K562 (cell line): Measurements from ENCODE around the gene LIPT2. TPM values are rescaled to one million over a fixed set of nuclear protein-coding genes. Genes with fewer than 3 reads are reported as not detected.
A peak's percentile ranks its signal among the peaks of the same experiment; 100 is the strongest.

Experiments used
- ARID1B ChIP-seq: fragments of 450-650 bp; IDR thresholded peaks from 2 replicates; pipeline ENCODE4 v1.6.1; 2016; ENCODE audit warnings: antibody characterized with exemption, mild to moderate bottlenecking, inconsistent platforms
- ELF1 ChIP-seq: fragments of 200-800 bp; sonication (Bioruptor generic); IDR thresholded peaks from 2 replicates; pipeline ENCODE4 v1.6.1; 2016; ENCODE audit warnings: missing genetic modification characterization, missing compliant biosample characterization
- EP300 ChIP-seq: IDR thresholded peaks from 2 replicates; pipeline ENCODE4 v1.6.1; 2012; ENCODE audit warnings: low read length, improper control_type of control experiment
- HNRNPH1 ChIP-seq: fragments of 200-400 bp; formaldehyde crosslinking; optimal IDR thresholded peaks from 2 replicates; pipeline ENCODE3; 2017; ENCODE audit warnings: low read depth, mild to moderate bottlenecking, low read length, moderate library complexity
- JUND ChIP-seq, 2 experiments: IDR thresholded peaks; 2 replicates in 1 of 2; 3 replicates in 1 of 2; pipeline ENCODE4 v1.6.1; 2011; ENCODE audit warnings: borderline replicate concordance in 2 of 2, low read depth in 2 of 2, low read length in 2 of 2, improper control_type of control experiment in 1 of 2, missing biosample characterization in 1 of 2, missing genetic modification characterization in 1 of 2, missing genetic modification reagents in 1 of 2
- KAT7 ChIP-seq: sonication (generic); formaldehyde crosslinking; IDR thresholded peaks from 2 replicates; pipeline ENCODE4 v1.8.0; 2022; ENCODE audit warnings: missing genetic modification reagents, mild to moderate bottlenecking, borderline replicate concordance
- KLF13 ChIP-seq: fragments of 450-650 bp; IDR thresholded peaks from 2 replicates; pipeline ENCODE4 v1.6.1; 2016; ENCODE audit warnings: missing genetic modification characterization, low read depth, mild to moderate bottlenecking, missing compliant biosample characterization, moderate library complexity, borderline replicate concordance
- LARP7 ChIP-seq: fragments of 450-650 bp; IDR thresholded peaks from 2 replicates; pipeline ENCODE4 v1.6.1; 2016
- MAFG ChIP-seq: fragments of 450-650 bp; conservative IDR thresholded peaks from 2 replicates; pipeline ENCODE4 v1.6.1; 2016; ENCODE audit warnings: missing genetic modification characterization, missing compliant biosample characterization
- NCOR1 ChIP-seq: fragments of 450-650 bp; IDR thresholded peaks from 2 replicates; pipeline ENCODE4 v1.6.1; 2016; ENCODE audit warnings: mild to moderate bottlenecking, moderate library complexity
- OTX1 ChIP-seq: fragments of 450-650 bp; formaldehyde crosslinking; IDR thresholded peaks from 2 replicates; pipeline ENCODE4 v1.4.0; 2022; ENCODE audit warnings: mild to moderate bottlenecking
- SMAD3 ChIP-seq: fragments of 450-650 bp; formaldehyde crosslinking; conservative IDR thresholded peaks from 2 replicates; pipeline ENCODE4 v1.4.0; 2020; ENCODE audit warnings: mild to moderate bottlenecking
- SMARCA5 ChIP-seq: fragments of 450-650 bp; IDR thresholded peaks from 2 replicates; pipeline ENCODE4 v1.6.1; 2016
- SOX6 ChIP-seq: fragments of 450-650 bp; IDR thresholded peaks from 2 replicates; pipeline ENCODE4 v1.6.1; 2014; ENCODE audit warnings: mild to moderate bottlenecking
- SUPT5H ChIP-seq: fragments of 450-650 bp; IDR thresholded peaks from 2 replicates; pipeline ENCODE4 v1.6.1; 2016
- ZFP1 ChIP-seq: fragments of 450-650 bp; formaldehyde crosslinking; IDR thresholded peaks from 2 replicates; pipeline ENCODE4 v1.4.0; 2020; ENCODE audit warnings: mild to moderate bottlenecking, mixed read lengths
- ZNF766 ChIP-seq: fragments of 200-800 bp; sonication (Bioruptor generic); conservative IDR thresholded peaks from 2 replicates; pipeline ENCODE4 v1.6.1; 2016; ENCODE audit warnings: missing genetic modification characterization, missing compliant biosample characterization
- polyA plus RNA-seq, 8 experiments: library from polyadenylated mRNA; depleted of rRNA in 4 of 8; stranded (reverse) in 5 of 8; unstranded in 3 of 8; fragments of >200 nt; fragmentation: Nextera tagmentation in 2 of 8; fragmentation: Illumina TruSeq in 1 of 8; extraction: Ambion mirVana in 2 of 8; extraction: Trizol in 1 of 8; gene quantifications; 2 replicates each; pipeline versions ENCODE4 v1.2.1 to v1.2.3, GENCODE V29; 2011 to 2014; ENCODE audit warnings: inconsistent platforms in 1 of 8, missing spikeins in 1 of 8
- total RNA-seq, 7 experiments: library from RNA; depleted of rRNA in 6 of 7; stranded (reverse); fragments of >200 nt in 6 of 7; fragmentation: Illumina TruSeq in 2 of 7; extraction: Trizol in 2 of 7; gene quantifications; 2 replicates each; pipeline versions ENCODE4 v1.2.1 to v1.2.3, GENCODE V29; 2011 to 2021; ENCODE audit warnings: low replicate concordance in 1 of 7
- TF ChIP-seq, protein P1 (sequence below), 2 experiments: fragments of 450-650 bp; IDR thresholded peaks; 2 replicates each; pipeline ENCODE4 v1.6.1; 2016
- TF ChIP-seq, protein P2 (sequence below): fragments of 450-650 bp; IDR thresholded peaks from 2 replicates; pipeline ENCODE4 v1.6.1; 2018; ENCODE audit not compliant: partially characterized antibody
- TF ChIP-seq, protein P3 (sequence below): fragments of 450-650 bp; formaldehyde crosslinking; IDR thresholded peaks from 2 replicates; pipeline ENCODE4 v1.4.0; 2022; ENCODE audit warnings: mild to moderate bottlenecking, moderate library complexity
- TF ChIP-seq, protein P4 (sequence below): fragments of 450-650 bp; formaldehyde crosslinking; IDR thresholded peaks from 2 replicates; pipeline ENCODE4 v1.4.0; 2020; ENCODE audit warnings: mild to moderate bottlenecking, moderate library complexity

Gene LIPT2
- total and polyA plus RNA-seq, 9 of the 15 experiments (the other 6 are each of a cell fraction or from before 2014, with no cell fraction given), result 1.00 to 5.2 (median 3.5) TPM

DNA sequence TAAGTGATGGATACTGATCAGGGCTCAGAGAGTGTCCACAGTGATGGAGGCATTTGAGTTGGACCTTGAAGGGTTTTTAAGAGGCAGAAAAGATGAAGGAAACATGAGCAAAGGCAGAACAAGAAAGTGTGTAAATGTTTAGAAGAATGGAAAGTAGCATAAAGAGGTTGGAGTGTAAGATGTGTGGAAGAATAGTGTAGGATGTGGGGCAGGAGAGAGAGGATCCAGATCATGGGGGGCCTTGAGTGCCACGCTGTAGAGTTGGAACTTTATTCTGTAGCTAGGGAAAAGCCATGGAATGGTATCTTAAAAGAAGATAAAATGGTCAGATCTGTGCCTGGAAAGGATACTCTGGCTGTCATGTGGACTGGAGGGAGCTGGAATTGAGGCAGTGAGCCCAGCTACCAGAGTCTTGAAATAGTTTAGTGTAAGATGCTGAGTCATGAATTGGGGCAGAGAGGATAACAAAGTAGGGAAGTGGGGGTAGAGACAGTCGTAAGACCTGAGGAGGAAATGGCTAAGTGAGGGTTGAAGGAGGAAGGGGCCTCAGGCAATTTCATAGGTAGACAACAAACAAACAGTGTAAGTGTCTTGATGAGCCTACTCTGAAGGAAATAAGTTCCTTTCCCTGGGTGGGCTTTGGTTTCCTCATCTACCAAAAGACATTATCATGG lies 32.9 kb downstream of the LIPT2 start (continued):
- TF ChIP-seq KLF13 (no peak), ZFP1 (CRISPR knock-in tag) (no peak), OTX1 (CRISPR knock-in tag) (peak; percentile 76; the same call in 1 of the 2 replicates), LARP7 (0 out of 2 replicates have a peak, but pooled peaks have one; percentile 75), KAT7 (CRISPR knock-in tag) (no peak), HNRNPH1 (no peak), NCOR1 (peak; percentile 14; the same call in 1 of the 2 replicates), SMAD3 (CRISPR knock-in tag) (0 out of 2 replicates have a peak, but pooled peaks have one; percentile 40), MAFG (tag) (peak; percentile 98), SUPT5H (0 out of 2 replicates have a peak, but pooled peaks have one; percentile 21), ELF1 (peak; percentile 57), SOX6 (peak; percentile 40; the same call in 1 of the 2 replicates), JUND (IDR thresholded peaks at IDR 0.05; ENCODE audit: borderline replicate concordance, low read depth, low read length) (0 out of 2 replicates have a peak, but pooled peaks have one; percentile 22), JUND (tag; IDR thresholded peaks at IDR 0.05; ENCODE audit: borderline replicate concordance, low read depth, low read length) (peak; percentile 31; the same call in 1 of the 3 replicates), ARID1B (peak; percentile 64), ZNF766 (0 out of 2 replicates have a peak, but pooled peaks have one; percentile 29), SMARCA5 (peak; percentile 27; the same call in 1 of the 2 replicates), EP300 (peak; percentile 57)
- TF ChIP-seq, protein P1, sequence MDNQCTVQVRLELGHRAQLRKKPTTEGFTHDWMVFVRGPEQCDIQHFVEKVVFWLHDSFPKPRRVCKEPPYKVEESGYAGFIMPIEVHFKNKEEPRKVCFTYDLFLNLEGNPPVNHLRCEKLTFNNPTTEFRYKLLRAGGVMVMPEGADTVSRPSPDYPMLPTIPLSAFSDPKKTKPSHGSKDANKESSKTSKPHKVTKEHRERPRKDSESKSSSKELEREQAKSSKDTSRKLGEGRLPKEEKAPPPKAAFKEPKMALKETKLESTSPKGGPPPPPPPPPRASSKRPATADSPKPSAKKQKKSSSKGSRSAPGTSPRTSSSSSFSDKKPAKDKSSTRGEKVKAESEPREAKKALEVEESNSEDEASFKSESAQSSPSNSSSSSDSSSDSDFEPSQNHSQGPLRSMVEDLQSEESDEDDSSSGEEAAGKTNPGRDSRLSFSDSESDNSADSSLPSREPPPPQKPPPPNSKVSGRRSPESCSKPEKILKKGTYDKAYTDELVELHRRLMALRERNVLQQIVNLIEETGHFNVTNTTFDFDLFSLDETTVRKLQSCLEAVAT (IDR thresholded peaks at IDR 0.05), result 0 out of 4 replicates have a peak, but pooled peaks of 1 of the 2 experiments have one; percentile 22
- TF ChIP-seq, protein P2, sequence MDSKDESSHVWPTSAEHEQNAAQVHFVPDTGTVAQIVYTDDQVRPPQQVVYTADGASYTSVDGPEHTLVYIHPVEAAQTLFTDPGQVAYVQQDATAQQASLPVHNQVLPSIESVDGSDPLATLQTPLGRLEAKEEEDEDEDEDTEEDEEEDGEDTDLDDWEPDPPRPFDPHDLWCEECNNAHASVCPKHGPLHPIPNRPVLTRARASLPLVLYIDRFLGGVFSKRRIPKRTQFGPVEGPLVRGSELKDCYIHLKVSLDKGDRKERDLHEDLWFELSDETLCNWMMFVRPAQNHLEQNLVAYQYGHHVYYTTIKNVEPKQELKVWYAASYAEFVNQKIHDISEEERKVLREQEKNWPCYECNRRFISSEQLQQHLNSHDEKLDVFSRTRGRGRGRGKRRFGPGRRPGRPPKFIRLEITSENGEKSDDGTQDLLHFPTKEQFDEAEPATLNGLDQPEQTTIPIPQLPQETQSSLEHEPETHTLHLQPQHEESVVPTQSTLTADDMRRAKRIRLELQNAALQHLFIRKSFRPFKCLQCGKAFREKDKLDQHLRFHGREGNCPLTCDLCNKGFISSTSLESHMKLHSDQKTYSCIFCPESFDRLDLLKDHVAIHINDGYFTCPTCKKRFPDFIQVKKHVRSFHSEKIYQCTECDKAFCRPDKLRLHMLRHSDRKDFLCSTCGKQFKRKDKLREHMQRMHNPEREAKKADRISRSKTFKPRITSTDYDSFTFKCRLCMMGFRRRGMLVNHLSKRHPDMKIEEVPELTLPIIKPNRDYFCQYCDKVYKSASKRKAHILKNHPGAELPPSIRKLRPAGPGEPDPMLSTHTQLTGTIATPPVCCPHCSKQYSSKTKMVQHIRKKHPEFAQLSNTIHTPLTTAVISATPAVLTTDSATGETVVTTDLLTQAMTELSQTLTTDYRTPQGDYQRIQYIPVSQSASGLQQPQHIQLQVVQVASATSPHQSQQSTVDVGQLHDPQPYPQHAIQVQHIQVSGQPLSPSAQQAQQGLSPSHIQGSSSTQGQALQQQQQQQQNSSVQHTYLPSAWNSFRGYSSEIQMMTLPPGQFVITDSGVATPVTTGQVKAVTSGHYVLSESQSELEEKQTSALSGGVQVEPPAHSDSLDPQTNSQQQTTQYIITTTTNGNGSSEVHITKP, result peak; percentile 27
- TF ChIP-seq, protein P3, sequence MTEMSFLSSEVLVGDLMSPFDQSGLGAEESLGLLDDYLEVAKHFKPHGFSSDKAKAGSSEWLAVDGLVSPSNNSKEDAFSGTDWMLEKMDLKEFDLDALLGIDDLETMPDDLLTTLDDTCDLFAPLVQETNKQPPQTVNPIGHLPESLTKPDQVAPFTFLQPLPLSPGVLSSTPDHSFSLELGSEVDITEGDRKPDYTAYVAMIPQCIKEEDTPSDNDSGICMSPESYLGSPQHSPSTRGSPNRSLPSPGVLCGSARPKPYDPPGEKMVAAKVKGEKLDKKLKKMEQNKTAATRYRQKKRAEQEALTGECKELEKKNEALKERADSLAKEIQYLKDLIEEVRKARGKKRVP, result no peak
- TF ChIP-seq, protein P4, sequence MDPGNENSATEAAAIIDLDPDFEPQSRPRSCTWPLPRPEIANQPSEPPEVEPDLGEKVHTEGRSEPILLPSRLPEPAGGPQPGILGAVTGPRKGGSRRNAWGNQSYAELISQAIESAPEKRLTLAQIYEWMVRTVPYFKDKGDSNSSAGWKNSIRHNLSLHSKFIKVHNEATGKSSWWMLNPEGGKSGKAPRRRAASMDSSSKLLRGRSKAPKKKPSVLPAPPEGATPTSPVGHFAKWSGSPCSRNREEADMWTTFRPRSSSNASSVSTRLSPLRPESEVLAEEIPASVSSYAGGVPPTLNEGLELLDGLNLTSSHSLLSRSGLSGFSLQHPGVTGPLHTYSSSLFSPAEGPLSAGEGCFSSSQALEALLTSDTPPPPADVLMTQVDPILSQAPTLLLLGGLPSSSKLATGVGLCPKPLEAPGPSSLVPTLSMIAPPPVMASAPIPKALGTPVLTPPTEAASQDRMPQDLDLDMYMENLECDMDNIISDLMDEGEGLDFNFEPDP (CRISPR knock-in tag), result no peak
